ENCODE measurements around the gene POP4.

DNA sequence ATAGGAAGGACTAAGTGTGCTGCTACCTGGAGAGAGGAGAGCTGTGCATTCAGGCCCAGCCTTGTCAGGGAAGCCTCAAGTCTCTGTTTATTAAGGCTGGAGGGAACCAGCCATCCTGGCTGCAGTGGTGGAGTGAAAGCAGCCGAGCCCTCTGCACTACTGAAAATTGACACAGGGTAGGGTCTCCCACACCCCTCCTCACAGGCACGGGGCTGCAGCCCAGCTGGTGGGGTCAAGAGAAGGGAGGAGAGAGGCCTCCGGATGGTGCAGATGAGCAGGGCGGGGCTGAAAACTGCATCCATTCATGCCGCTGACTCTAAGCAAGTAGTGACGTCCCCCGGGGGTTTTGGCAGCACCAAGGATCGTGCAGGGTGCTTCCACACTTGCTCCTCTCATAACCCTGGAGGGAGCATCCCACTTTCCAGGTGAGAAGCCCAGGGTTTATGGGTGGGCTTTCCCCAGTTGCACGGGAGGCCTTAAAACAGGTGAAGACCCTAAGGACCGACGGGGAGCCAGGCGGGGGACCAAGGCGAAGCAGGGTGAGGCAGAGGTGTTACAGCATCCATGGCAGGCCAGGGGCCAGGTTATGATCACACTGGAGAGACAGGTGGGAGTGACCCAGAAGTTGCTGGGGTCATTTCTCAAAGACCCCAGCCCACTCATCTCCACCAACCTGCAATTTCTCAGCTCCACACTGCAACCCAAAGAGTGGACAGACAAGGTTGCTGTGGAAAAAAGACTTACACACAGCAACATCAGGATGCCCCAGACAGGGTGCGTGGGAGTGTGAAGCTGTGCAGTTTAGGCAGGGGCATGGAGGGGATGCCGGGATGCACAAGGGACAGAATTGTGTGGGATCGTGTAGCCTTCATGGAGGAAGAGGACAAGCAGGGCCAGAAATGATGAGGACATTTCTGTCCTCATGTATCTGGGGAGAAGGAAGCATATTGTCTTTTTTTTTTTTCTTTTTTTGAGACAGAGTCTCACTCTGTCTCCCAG is 43.5 kb upstream of the POP4 start:
- TF ChIP-seq, protein P1, sequence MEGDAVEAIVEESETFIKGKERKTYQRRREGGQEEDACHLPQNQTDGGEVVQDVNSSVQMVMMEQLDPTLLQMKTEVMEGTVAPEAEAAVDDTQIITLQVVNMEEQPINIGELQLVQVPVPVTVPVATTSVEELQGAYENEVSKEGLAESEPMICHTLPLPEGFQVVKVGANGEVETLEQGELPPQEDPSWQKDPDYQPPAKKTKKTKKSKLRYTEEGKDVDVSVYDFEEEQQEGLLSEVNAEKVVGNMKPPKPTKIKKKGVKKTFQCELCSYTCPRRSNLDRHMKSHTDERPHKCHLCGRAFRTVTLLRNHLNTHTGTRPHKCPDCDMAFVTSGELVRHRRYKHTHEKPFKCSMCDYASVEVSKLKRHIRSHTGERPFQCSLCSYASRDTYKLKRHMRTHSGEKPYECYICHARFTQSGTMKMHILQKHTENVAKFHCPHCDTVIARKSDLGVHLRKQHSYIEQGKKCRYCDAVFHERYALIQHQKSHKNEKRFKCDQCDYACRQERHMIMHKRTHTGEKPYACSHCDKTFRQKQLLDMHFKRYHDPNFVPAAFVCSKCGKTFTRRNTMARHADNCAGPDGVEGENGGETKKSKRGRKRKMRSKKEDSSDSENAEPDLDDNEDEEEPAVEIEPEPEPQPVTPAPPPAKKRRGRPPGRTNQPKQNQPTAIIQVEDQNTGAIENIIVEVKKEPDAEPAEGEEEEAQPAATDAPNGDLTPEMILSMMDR (IDR thresholded peaks at IDR 0.05), result no peak
- no peak for TF ChIP-seq POLR2A (IDR thresholded peaks at IDR 0.05)

Data from uterus (tissue), 2 donors.